ENCODE data around the gene EPS8. TPM values are rescaled to one million over a fixed set of nuclear protein-coding genes. Genes with fewer than 3 reads are reported as not detected.
A peak's percentile ranks its signal among the peaks of the same experiment; 100 is the strongest.

The EPS8 gene
- total RNA-seq (2022) (13.9 and 20.1 TPM in 2 replicates), Bru-seq, nascent RNA (percentile 64 among the genes with signal in this experiment), BruChase-seq, experiment 1, labeled RNA remaining after a 2-hour chase (percentile 59 among the genes with signal in this experiment), BruChase-seq, experiment 2, labeled RNA remaining after a 6-hour chase (percentile 56 among the genes with signal in this experiment)
- long read RNA-seq, transcript EPS8-213 (21 exons, 2,965 nt), result minor isoform, 5 of 24 reads
- long read RNA-seq, transcript EPS8-221 (21 exons, 3,873 nt), result major isoform, 10 of 24 reads
- long read RNA-seq, partial matches to known transcripts, result 1 of 24 reads
- long read RNA-seq, other reads (novel, unspliced or antisense), result 6 of 24 reads

DNA sequence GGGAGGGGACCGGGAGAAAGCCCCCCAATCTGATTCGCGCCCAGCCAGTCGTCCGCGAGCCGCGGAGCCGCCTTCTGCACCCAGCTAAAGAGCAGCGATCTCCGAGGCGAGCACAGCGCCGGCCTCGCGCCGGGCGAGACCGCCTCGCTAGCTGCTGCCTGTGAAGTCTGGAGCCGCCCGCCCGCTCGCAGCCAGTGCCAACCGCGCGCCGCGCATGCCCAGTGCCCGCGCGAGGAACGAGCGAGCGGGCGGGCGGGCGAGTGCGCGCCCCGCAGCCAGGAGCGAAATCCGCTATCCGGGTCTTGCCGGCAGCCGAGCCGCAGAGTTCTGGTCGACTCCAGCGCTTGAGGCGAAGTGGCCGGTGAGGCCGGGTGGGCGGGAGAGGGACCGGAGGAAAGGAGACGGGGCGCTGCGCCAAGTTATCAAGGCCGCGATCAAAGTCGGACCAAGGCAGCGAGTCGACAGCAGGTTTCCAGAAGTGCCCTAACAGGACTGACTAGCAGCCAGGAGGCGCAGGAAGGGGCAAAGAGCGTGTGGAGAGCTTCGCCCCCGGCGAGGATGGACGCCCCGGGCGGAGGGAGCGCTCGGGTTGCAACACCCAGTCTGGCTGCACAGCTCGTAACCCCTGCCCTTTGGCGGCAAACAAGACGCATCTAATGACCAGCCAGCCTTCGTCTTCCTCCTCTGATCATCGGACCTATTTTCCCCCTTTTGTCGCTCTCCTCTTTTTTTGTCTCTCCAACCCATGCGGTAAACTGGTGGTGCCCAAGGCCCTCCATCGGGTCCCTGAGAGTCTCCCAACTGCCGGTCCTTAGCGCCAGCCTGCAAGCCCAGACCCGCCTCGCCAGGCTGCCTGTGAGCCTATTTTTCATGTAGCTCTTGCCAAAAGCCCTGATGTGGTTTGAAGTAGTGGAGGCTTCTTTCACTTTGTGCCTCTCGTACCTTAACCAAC, at the start of gene EPS8:
Gene EPS8 (minus strand): TSS at position 169 of the 952 bp plus-strand sequence. CDS start 106,437 bp downstream, outside the sequence.
- peak; percentile 91 to 97 for DNase-seq
- ChIA-PET POLR2A (interaction anchor here (0.6 to 2.0 kb wide), 3 partner anchors 9 to 1018 kb away, joined by 3 to 5 read pairs (median 4); a partner anchor contains a TSS), CTCF (interaction anchor here (1.0 to 1.7 kb wide), 5 partner anchors 9 to 205 kb away, joined by 3 to 6 read pairs (median 4); no protein-coding TSS in a partner anchor)
- Histone ChIP-seq H3K9me3 (no peaks in the 10 kb centered on the region), H3K36me3 (ENCODE audit: control insufficient read depth, insufficient read depth, low read length) (no peaks in the 10 kb centered on the region), H3K27me3 (replicated peaks; ENCODE audit: control insufficient read depth, insufficient read depth, low read length) (peaks cover 1% of the 10 kb centered on the region; the same call in 1 of the 2 replicates), H3K4me3 (ENCODE audit: low read depth, low read length) (peak within 1 kb of the TSS; percentile 76), H3K4me1 (0 out of 2 replicates have a peak, but pooled peaks cover 3% of the 10 kb centered on the region)
- H3K36me3 Mint-ChIP-seq (ENCODE audit: insufficient read depth, unreplicated experiment), result no peaks in the 10 kb centered on the region
- no peaks in the 10 kb centered on the region for H3K9me3 Mint-ChIP-seq (ENCODE audit: unreplicated experiment)
- H3K4me3 Mint-ChIP-seq (ENCODE audit: unreplicated experiment), result peak within 1 kb of the TSS; percentile 75
- peaks cover 5% of the 10 kb centered on the region for H3K4me1 Mint-ChIP-seq (ENCODE audit: low read depth, unreplicated experiment)
- intact Hi-C loops (cut with micrococcal nuclease; ENCODE audit: unreplicated experiment), result loop anchor here (1.0 to 5.0 kb wide), 2 partner anchors 162 to 199 kb away; no protein-coding TSS in a partner anchor
- H3K27ac Mint-ChIP-seq (ENCODE audit: unreplicated experiment), result peak within 1 kb of the TSS; percentile 62
- BruUV-seq (replicated peaks), result no TSS peak
- TF ChIP-seq, protein P1, sequence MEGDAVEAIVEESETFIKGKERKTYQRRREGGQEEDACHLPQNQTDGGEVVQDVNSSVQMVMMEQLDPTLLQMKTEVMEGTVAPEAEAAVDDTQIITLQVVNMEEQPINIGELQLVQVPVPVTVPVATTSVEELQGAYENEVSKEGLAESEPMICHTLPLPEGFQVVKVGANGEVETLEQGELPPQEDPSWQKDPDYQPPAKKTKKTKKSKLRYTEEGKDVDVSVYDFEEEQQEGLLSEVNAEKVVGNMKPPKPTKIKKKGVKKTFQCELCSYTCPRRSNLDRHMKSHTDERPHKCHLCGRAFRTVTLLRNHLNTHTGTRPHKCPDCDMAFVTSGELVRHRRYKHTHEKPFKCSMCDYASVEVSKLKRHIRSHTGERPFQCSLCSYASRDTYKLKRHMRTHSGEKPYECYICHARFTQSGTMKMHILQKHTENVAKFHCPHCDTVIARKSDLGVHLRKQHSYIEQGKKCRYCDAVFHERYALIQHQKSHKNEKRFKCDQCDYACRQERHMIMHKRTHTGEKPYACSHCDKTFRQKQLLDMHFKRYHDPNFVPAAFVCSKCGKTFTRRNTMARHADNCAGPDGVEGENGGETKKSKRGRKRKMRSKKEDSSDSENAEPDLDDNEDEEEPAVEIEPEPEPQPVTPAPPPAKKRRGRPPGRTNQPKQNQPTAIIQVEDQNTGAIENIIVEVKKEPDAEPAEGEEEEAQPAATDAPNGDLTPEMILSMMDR (IDR thresholded peaks at IDR 0.05; ENCODE audit: insufficient read depth in 1 of 2, low read depth in 1 of 2, low read length in 1 of 2, severe bottlenecking in 1 of 2, unreplicated experiment in 1 of 2), result no peak
- H3K27me3 Mint-ChIP-seq (ENCODE audit: insufficient read depth, unreplicated experiment), result peaks cover 13% of the 10 kb centered on the region

DNA sequence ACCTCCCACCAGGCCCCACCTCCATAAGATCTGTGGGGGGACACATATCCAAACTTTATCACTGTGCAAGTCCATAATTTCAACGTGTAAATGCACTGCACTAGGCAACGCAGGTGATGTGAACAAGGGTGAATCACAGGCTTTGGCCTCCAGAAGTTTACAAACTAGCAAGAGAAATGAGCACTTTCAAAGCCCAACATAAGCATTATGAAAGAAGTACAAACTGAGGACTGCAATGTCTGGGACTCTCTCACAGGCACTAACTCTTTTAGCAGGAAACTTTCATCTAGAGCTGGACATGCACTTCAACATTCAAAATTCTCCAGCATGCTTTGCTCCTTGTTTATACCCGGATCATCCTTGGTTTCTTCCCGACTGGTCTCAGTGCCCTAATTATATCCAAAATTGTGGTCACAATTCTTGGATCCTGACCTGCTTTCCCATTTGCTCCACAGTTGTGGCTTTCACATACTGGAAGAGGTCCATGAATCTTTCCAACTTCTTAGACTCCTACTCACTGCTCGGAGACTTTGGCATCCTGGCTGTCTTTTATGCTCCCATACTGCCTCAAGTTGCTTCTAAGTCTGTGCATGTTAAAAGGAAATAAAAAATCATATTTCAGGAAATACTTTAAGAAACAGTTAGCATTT, 48.1 kb upstream of the EPS8 start:
- H3K4me1 ChIP-seq, result no peaks in the 10 kb centered on the region
- CTCF ChIA-PET, result no interaction called here
- Mint-ChIP-seq H3K9me3 (ENCODE audit: unreplicated experiment) (no peaks in the 10 kb centered on the region), H3K4me1 (ENCODE audit: low read depth, unreplicated experiment) (no peaks in the 10 kb centered on the region), H3K4me3 (ENCODE audit: unreplicated experiment) (no peak overlapping the region), H3K27me3 (ENCODE audit: insufficient read depth, unreplicated experiment) (peaks cover 9% of the 10 kb centered on the region), H3K36me3 (ENCODE audit: insufficient read depth, unreplicated experiment) (no peaks in the 10 kb centered on the region), H3K27ac (ENCODE audit: unreplicated experiment) (no peak overlapping the region)
- no peak overlapping the region for H3K4me3 ChIP-seq (ENCODE audit: low read depth, low read length)
- H3K36me3 ChIP-seq (ENCODE audit: control insufficient read depth, insufficient read depth, low read length), result no peaks in the 10 kb centered on the region
- no peaks in the 10 kb centered on the region for H3K27me3 ChIP-seq (replicated peaks; ENCODE audit: control insufficient read depth, insufficient read depth, low read length)
- H3K9me3 ChIP-seq, result peaks cover 6% of the 10 kb centered on the region; the same call in 1 of the 2 replicates
- no peak for DNase-seq
- intact Hi-C loops (cut with micrococcal nuclease; ENCODE audit: unreplicated experiment), result no loop called here
- BruUV-seq (replicated peaks), result no TSS peak
- TF ChIP-seq, protein P1 (IDR thresholded peaks at IDR 0.05; ENCODE audit: insufficient read depth in 1 of 2, low read depth in 1 of 2, low read length in 1 of 2, severe bottlenecking in 1 of 2, unreplicated experiment in 1 of 2), result no peak
- POLR2A ChIA-PET, result no interaction called here

DNA sequence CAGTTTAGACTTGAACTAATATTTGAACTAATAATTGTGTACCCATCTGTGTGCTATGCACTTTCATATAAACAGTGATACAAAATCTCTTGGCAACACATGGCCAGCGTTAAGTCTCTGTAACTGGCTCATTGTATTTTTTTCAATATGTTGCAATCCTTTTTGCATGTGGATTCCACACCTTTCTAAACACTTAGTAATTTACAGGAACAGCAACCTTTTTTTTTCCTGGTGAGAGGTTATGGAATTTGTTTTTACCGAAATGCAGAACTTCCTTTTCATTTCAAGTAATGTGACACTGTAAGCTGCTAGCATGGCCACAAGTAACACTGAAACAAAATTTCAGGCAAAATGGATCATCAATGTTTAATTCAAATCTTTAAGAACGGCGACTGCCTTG, 45.4 kb upstream of the EPS8 start:
- Histone ChIP-seq H3K36me3 (ENCODE audit: control insufficient read depth, insufficient read depth, low read length) (no peaks in the 10 kb centered on the region), H3K27me3 (replicated peaks; ENCODE audit: control insufficient read depth, insufficient read depth, low read length) (no peaks in the 10 kb centered on the region), H3K4me1 (no peaks in the 10 kb centered on the region), H3K9me3 (peaks cover 6% of the 10 kb centered on the region; the same call in 1 of the 2 replicates), H3K4me3 (ENCODE audit: low read depth, low read length) (no peak overlapping the region)
- Mint-ChIP-seq H3K4me3 (ENCODE audit: unreplicated experiment) (no peak overlapping the region), H3K4me1 (ENCODE audit: low read depth, unreplicated experiment) (no peaks in the 10 kb centered on the region), H3K27me3 (ENCODE audit: insufficient read depth, unreplicated experiment) (peaks cover 12% of the 10 kb centered on the region), H3K27ac (ENCODE audit: unreplicated experiment) (no peak overlapping the region), H3K9me3 (ENCODE audit: unreplicated experiment) (no peaks in the 10 kb centered on the region), H3K36me3 (ENCODE audit: insufficient read depth, unreplicated experiment) (no peaks in the 10 kb centered on the region)
- intact Hi-C loops (cut with micrococcal nuclease; ENCODE audit: unreplicated experiment), result no loop called here
- DNase-seq, result no peak
- no TSS peak for BruUV-seq (replicated peaks)
- ChIA-PET CTCF (no interaction called here), POLR2A (no interaction called here)
- TF ChIP-seq, protein P1 (IDR thresholded peaks at IDR 0.05; ENCODE audit: insufficient read depth in 1 of 2, low read depth in 1 of 2, low read length in 1 of 2, severe bottlenecking in 1 of 2, unreplicated experiment in 1 of 2), result no peak

Data from Caco-2 (cell line).